Stimulated activated CD4-positive, alpha-beta T cell treated with anti-CD3 and anti-CD28 coated beads, Interleukin-1b, Interleukin-23, amount 100 ng/mL, for 48 hours (primary cell): ENCODE measurements around the gene CNTNAP5.

Experiments
- DNase-seq: peaks from one replicate; pipeline ENCODE4 v3.0.0-alpha.2; 2020

The CNTNAP5 gene

GRCh38 chr2:124281541-124281940, 256.5 kb downstream of the CNTNAP5 start:
- no peak for DNase-seq

- no peak for DNase-seq
Measured at GRCh38 chr2:124283096-124283495, 258.0 kb downstream of the CNTNAP5 start.

GRCh38 chr2:124286089-124286783, 261.1 kb downstream of the CNTNAP5 start:
- no peak for DNase-seq

GRCh38 chr2:124289060-124289459, 264.0 kb downstream of the CNTNAP5 start:
- DNase-seq = no peak

- DNase-seq = no peak
Measured at GRCh38 chr2:124289615-124290014, 264.5 kb downstream of the CNTNAP5 start.

- no peak for DNase-seq
Measured at GRCh38 chr2:124296470-124296869, 271.4 kb downstream of the CNTNAP5 start.

- DNase-seq = no peak
Measured at GRCh38 chr2:124301915-124302314, 276.8 kb downstream of the CNTNAP5 start.

GRCh38 chr2:124308319-124309062, 283.4 kb downstream of the CNTNAP5 start:
- no peak for DNase-seq

GRCh38 chr2:124309563-124310138, 284.6 kb downstream of the CNTNAP5 start:
- DNase-seq = no peak

GRCh38 chr2:124310671-124311070, 285.6 kb downstream of the CNTNAP5 start:
- no peak for DNase-seq

GRCh38 chr2:124314084-124314483, 289.0 kb downstream of the CNTNAP5 start:
- no peak for DNase-seq

GRCh38 chr2:124315221-124315880, 290.3 kb downstream of the CNTNAP5 start:
- DNase-seq = no peak

GRCh38 chr2:124316133-124316532, 291.0 kb downstream of the CNTNAP5 start:
- no peak for DNase-seq

GRCh38 chr2:124316881-124317605, 292.0 kb downstream of the CNTNAP5 start:
- DNase-seq = no peak

GRCh38 chr2:124317628-124318027, 292.5 kb downstream of the CNTNAP5 start:
- DNase-seq = no peak

GRCh38 chr2:124318913-124319312, 293.8 kb downstream of the CNTNAP5 start:
- DNase-seq = no peak

GRCh38 chr2:124319577-124319976, 294.5 kb downstream of the CNTNAP5 start:
- no peak for DNase-seq

- no peak for DNase-seq
Measured at GRCh38 chr2:124320051-124320688, 295.1 kb downstream of the CNTNAP5 start.

- DNase-seq = no peak
Measured at GRCh38 chr2:124323321-124323720, 298.2 kb downstream of the CNTNAP5 start.

GRCh38 chr2:124325667-124326440, 300.8 kb downstream of the CNTNAP5 start:
- no peak for DNase-seq

GRCh38 chr2:124327303-124327702, 302.2 kb downstream of the CNTNAP5 start:
- DNase-seq = no peak

GRCh38 chr2:124328397-124328796, 303.3 kb downstream of the CNTNAP5 start:
- no peak for DNase-seq
